GM20000 (cell line): Measurements from ENCODE around the gene MAPK8IP3.
"Not testable (repeated sequence)": the region's sequence is repeated elsewhere in the genome, so short reads cannot be mapped to it uniquely, and the experiment has no call there.

Source experiments
- DNase-seq: peaks from one replicate; pipeline ENCODE4 v3.0.0; 2012; ENCODE audit warnings: low spot score
- CTCF ChIP-seq: IDR thresholded peaks from 2 replicates; pipeline ENCODE4 v1.5.1; 2012; ENCODE audit warnings: mild to moderate bottlenecking, control low read depth; ENCODE audit errors: extremely low read depth, missing control alignments

MAPK8IP3 gene

GRCh38 chr16:1691276-1691675 lies 14.7 kb upstream of the MAPK8IP3 start:
- DNase-seq: no peak

GRCh38 chr16:1691956-1692355 lies 14.0 kb upstream of the MAPK8IP3 start:
- no peak for DNase-seq
- no peak for TF ChIP-seq CTCF

More at GRCh38 chr16:1691276-1691675, 14.7 kb upstream of the MAPK8IP3 start:
- no peak for TF ChIP-seq CTCF

DNA sequence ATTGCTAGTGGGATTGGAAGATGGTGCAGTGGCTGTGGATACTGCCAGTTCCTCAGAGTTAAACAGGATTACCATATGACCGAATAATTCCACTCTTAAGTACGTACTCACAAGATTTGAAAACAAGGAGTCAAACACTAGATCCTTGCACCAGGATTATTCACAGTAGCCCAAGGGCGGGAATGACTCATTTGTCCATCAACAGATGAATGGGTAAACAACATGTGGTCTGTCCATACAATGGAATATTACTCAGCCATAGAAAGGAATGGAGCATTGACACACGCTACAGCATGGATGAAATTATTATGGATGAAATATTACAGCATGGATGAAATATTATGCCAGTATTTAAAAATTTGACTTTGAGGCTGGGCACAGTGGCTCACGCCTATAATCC lies 9.1 kb upstream of the MAPK8IP3 start:
- TF ChIP-seq CTCF: no peak

GRCh38 chr16:1698680-1699079 lies 7.3 kb upstream of the MAPK8IP3 start:
- DNase-seq: no peak
- TF ChIP-seq CTCF: no peak

More for the DNA sequence above, 9.1 kb upstream of the MAPK8IP3 start:
- no peak for DNase-seq

DNA sequence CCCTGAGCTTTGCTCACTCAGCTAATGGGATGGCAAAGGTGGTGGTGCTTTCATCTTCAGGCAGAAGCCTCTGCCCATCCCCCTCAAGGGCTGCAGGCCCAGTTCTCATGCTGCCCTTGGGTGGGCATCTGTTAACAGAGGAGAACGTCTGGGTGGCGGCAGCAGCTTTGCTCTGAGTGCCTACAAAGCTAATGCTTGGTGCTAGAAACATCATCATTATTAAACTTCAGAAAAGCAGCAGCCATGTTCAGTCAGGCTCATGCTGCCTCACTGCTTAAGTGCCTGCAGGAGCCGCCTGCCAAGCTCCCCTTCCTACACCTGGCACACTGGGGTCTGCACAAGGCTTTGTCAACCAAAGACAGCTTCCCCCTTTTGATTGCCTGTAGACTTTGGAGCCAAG lies 5.7 kb upstream of the MAPK8IP3 start:
- no peak for TF ChIP-seq CTCF
- no peak for DNase-seq

GRCh38 chr16:1701216-1701878 lies 4.6 kb upstream of the MAPK8IP3 start:
- no peak for DNase-seq

DNA sequence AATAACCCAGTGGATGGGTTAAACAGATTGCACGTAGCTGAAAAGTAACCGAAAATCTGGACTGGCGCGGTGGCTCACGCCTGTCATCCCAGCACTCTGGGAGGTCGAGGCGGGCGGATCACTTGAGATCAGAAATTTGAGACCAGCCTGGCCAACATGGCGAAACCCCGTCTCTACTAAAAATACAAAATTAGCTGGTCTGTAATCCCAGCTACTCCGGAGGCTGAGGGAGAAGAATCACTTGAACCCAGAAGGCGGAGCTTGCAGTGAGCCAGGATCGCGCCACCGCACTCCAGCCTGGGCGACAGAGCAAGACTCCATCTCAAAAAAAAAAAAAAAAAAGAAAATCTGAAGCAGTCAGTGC lies 689 bp upstream of the MAPK8IP3 start:
- not testable (repeated sequence) for DNase-seq

More at GRCh38 chr16:1701216-1701878, 4.6 kb upstream of the MAPK8IP3 start:
- TF ChIP-seq CTCF: no peak
